ENCODE results near the gene ASCC1.
A peak's percentile ranks its signal among the peaks of the same experiment; 100 is the strongest.
"Not testable (repeated sequence)": the region's sequence is repeated elsewhere in the genome, so short reads cannot be mapped to it uniquely, and the experiment has no call there.

Gene ASCC1

GRCh38 chr10:72248468-72249151 lies 32.5 kb upstream of the ASCC1 start:
- peak; percentile 83 for DNase-seq (ENCODE audit: low spot score)

- no peak for DNase-seq (ENCODE audit: low spot score)
Measured at GRCh38 chr10:72245949-72246525, 30.0 kb upstream of the ASCC1 start.

- DNase-seq (ENCODE audit: low spot score), result no peak
Measured at GRCh38 chr10:72244573-72245038, 28.5 kb upstream of the ASCC1 start.

GRCh38 chr10:72243822-72244437 lies 27.9 kb upstream of the ASCC1 start:
- no peak for DNase-seq (ENCODE audit: low spot score)

- no peak for DNase-seq (ENCODE audit: low spot score)
Measured at GRCh38 chr10:72242675-72243074, 26.6 kb upstream of the ASCC1 start.

- DNase-seq (ENCODE audit: low spot score), result no peak
Measured at GRCh38 chr10:72241691-72242252, 25.7 kb upstream of the ASCC1 start.

GRCh38 chr10:72240371-72240770 lies 24.3 kb upstream of the ASCC1 start:
- no peak for DNase-seq (ENCODE audit: low spot score)

- DNase-seq (ENCODE audit: low spot score), result no peak
Measured at GRCh38 chr10:72239409-72239808, 23.3 kb upstream of the ASCC1 start.

GRCh38 chr10:72238392-72239175 lies 22.5 kb upstream of the ASCC1 start:
- DNase-seq (ENCODE audit: low spot score), result no peak

GRCh38 chr10:72235544-72236279 lies 19.6 kb upstream of the ASCC1 start:
- no peak for DNase-seq (ENCODE audit: low spot score)

- DNase-seq (ENCODE audit: low spot score), result no peak
Measured at GRCh38 chr10:72234560-72235095, 18.6 kb upstream of the ASCC1 start.

- DNase-seq (ENCODE audit: low spot score), result no peak
Measured at GRCh38 chr10:72233621-72234020, 17.5 kb upstream of the ASCC1 start.

GRCh38 chr10:72229261-72230251 lies 13.5 kb upstream of the ASCC1 start:
- DNase-seq (ENCODE audit: low spot score), result no peak

GRCh38 chr10:72228318-72228751 lies 12.3 kb upstream of the ASCC1 start:
- DNase-seq (ENCODE audit: low spot score), result no peak

- DNase-seq (ENCODE audit: low spot score), result no peak
Measured at GRCh38 chr10:72227826-72228225, 11.8 kb upstream of the ASCC1 start.

- no peak for DNase-seq (ENCODE audit: low spot score)
Measured at GRCh38 chr10:72226418-72227027, 10.4 kb upstream of the ASCC1 start.

GRCh38 chr10:72224191-72224590 lies 8.1 kb upstream of the ASCC1 start:
- not testable (repeated sequence) for DNase-seq (ENCODE audit: low spot score)

GRCh38 chr10:72223743-72224101 lies 7.6 kb upstream of the ASCC1 start:
- DNase-seq (ENCODE audit: low spot score), result no peak

- DNase-seq (ENCODE audit: low spot score), result no peak
Measured at GRCh38 chr10:72221278-72221677, 5.2 kb upstream of the ASCC1 start.

GRCh38 chr10:72220637-72221036 lies 4.6 kb upstream of the ASCC1 start:
- no peak for DNase-seq (ENCODE audit: low spot score)
